GM18499 (cell line): ENCODE data around the gene IGDCC3.
"Not testable (repeated sequence)": the region's sequence is repeated elsewhere in the genome, so short reads cannot be mapped to it uniquely, and the experiment has no call there.

ENCODE experiments used
- ATAC-seq: cut with Tn5 transposase; IDR thresholded peaks from one replicate; pipeline ENCODE4 v1.9.1; 2021; ENCODE audit warnings: moderate number of reproducible peaks; ENCODE audit not compliant: insufficient read depth, unreplicated experiment

Gene IGDCC3

DNA sequence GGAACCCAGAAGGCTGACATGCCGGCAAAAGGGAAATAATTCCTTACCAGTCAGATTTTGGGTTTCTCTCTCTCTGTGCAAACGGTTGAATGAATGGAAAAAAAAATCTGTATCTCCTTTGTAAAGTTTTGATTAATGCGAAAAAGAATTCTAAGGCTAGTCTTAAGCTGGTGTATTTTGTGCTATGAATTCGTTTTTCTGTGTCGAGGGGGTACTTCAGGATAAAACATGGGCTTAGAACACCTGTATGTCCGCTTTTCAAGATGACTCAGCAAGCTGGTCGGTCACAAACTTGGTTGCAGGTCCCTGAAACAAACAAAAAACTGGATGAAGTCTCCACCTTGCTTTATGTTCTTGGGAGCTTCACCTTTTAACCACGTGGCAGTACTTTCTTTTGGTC, 28.5 kb downstream of the IGDCC3 start:
- no peak for ATAC-seq

DNA sequence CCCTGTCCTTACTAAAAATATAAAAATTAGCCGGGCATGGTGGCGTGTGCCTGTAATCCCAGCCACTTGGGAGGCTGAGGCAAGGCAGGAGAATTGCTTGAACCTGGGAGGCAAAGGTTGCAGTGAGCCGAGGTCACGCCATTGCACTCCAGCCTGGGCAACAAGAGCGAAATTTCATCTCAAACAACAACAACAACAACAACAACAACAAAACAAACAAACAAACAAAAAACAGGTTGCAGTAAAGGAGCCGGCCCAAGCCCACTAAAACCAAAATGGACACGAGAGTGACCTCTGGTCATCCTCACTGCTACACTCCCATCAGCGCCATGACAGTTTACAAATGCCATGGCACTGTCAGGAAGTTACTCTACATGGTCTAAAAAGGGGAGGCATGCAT, 30.0 kb downstream of the IGDCC3 start:
- ATAC-seq: not testable (repeated sequence)

DNA sequence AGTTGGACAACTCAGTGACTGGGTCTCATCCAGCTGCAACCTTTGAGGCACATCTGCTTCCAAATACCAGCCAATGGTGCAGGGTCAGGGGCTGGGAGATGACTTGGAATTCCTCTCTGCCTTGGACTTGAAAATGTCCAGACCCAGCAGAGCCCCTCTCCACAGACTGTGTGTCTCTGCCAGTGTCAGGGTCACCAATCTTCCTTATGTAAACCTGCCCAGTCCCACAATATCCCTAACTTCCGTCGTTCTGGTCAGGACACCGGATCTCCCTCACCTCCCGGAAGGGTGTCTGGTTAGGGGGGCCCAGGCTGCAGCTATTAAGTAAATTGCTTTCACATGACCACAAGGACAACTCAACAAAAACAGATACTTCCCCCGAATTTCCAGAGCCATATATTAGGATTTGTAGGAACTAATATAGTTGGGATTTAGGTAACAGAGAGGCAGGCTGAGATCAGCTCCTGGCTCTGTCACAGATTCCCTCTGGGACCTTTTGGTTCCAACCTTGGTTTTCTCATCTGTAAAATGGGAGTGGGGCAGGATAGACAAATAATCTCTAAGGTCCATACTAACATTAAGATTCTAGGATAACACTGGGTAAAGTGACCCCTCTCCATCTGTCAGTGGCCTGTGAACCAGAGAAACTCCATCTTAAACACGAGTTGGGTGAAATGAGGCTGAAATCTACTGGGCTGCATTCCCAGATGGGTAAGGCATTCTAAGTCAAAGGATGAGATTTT, 30.8 kb downstream of the IGDCC3 start:
- ATAC-seq: no peak

DNA sequence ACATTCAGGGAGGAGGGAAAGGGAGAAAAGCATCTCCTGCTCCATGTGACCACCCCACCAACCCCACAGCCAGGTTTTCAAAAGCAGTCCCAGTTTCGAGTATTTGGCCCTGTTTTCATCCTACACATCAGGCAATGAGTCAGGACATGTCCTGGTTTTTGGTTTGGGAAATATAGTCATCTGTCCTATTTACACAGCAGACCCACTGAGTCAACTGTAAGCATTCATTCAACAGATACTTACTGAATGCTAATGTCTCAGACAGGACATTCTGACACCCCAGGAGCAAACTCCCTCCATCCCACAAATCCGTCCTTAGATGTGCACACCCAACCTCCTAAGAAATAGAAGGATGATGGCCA, 32.9 kb downstream of the IGDCC3 start:
- no peak for ATAC-seq

DNA sequence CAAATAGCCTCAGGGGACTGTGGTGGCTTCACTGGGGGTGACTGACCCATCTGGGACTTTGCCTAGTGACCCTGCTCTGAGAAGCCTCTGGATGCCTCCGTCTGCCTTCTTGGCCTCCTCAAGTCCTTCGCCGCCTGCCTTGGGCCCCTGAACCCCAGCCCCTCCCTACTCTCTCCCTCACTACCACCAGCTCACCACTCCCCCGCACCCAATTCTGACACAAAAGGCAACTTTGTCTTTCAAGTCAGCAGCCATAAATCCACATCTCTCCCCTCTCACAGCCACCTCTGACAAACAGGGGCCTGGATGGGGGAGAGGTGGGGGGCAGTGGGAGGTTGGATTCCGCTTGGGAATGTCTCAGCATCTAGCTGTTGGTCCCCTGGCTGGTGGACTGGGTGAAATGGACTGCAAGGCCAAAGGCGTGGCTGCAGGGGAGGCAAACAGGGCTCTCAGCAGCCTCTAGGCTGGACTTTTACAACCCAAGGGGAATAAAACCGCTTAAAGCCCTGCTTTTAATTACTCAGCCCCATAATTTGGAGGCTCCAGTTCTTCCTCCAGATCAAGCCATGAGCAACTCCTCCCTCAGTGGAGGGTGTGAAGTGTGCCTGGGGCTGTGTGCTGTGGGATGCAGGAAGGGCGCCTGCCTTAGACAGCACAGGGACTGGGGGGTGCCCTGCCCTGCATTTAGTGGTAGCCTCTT, 33.4 kb downstream of the IGDCC3 start:
- ATAC-seq: no peak

DNA sequence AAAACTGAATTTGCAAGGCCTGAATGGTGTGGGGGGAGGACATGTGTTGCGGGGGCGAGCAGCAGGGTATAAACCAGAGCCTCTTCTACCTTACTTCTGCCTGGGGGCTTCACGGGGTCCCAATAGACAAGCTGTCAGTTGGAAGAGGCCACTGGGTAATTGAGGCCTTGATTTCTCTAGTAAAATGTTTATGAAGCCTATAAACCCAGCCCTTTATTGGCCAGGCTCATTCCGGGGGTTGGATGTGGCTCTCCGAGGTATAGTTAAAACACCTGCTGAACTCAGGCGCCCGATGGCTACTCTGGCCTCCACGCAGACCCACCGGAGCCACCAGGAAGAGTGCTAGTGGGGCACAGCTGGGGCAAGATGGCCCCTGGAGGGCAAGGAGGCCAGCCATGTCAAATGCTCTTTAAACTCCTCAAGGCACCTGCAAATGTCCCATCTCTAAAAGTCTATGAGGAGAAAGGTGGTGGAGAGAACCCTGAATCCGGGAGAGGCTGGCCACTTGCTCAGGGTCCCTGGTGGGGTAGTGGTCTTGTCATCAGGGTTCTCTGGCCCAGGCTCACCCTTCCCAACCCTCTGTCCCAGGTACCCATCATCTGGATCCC, 34.3 kb downstream of the IGDCC3 start:
- no peak for ATAC-seq

DNA sequence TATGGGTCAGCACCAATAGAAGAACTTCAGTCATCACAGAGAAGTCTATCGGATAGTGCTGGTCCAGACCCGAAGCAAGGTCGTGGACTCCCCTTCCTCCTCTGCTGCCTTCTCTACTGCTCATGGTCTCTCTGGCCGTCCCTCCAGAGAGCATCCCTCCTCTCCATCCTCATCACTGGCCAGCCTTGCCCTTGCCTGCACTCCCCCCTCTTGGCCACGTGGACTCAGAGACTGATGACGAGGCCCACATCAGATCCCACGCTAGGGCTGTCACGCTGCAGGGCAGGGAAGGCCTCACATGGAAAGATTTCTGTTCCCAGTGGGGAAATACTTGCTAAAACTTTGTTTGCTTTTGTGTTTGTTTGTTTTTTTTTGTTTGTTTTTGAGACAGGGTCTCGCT, 35.3 kb downstream of the IGDCC3 start:
- no peak for ATAC-seq

DNA sequence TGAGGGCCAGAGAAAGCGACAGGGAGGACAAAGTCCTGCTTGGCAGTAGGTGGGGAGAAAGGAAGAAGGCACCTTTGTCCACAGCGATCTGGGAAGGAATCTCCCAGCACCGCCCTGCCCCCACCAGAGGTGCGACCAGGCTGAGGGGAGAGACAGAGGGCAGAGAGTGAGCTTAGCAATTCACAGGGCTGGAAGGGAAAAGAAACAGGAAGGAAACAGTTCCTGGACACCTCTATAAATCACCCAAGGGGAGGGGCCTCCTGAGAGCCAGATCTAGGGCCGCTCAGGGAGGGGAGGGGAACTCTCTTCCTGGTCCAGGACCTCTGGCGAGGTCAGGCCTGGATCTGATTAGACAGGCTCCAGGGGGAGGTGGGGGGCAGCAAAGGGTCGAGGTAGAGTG, 37.9 kb downstream of the IGDCC3 start:
- ATAC-seq: no peak

DNA sequence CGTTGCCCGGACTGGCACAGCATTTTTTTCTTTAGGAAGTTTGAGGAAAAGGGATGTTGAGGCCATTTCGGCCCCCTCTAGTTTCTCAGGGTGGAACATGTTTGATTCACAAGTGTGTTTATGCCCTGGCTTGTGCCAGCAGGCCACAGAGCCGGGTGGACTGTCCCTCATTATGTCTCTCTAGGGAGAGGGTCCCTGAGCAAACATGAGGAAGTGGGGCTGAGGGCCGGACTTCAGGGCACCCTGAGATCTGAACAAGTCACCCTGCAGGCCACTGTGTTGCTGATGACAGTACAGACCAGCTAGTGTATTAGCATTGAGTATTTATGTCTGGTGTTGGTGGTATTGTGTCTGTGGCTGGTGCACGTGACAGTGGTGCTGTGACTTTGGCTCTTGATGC, 38.4 kb downstream of the IGDCC3 start:
- ATAC-seq: no peak

DNA sequence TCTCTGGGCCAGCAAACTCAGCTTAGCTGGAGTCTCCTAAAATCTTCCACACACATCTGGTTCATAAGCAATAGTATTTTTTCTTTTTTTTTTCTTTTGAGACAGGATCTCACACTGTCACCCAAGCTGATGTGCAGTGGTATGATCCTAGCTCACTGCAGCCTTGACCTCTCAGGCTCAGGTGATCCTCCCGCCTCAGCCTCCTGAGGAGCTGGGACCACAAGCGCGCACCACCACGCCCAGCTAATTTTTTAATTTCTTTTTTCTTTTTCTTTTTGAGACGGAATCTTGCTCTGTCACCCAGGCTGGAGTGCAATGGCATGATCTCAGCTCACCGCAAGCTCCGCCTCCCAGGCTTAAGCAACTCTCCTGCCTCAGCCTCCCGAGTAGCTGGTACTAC, 39.0 kb downstream of the IGDCC3 start:
- ATAC-seq: no peak

DNA sequence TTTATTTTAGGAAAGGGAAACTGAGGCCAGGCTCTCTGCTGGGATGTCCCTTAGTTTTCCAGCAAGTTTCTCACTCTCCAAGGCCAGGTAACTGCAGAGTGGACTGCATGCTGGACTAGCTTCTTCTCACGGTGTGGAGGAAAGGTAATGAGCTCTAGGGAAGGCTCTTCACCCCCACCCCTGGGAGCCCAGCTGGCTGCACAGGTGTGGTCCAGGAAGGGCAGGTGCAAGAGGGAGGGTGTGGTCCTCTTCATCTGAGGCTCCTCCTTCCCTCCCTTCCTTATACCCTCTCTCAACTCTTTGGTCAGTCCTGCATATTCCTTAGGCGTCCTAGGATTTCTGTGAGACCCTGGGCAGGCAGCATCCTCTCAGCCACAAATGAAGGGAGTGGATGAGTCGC, 39.4 kb downstream of the IGDCC3 start:
- ATAC-seq: no peak

DNA sequence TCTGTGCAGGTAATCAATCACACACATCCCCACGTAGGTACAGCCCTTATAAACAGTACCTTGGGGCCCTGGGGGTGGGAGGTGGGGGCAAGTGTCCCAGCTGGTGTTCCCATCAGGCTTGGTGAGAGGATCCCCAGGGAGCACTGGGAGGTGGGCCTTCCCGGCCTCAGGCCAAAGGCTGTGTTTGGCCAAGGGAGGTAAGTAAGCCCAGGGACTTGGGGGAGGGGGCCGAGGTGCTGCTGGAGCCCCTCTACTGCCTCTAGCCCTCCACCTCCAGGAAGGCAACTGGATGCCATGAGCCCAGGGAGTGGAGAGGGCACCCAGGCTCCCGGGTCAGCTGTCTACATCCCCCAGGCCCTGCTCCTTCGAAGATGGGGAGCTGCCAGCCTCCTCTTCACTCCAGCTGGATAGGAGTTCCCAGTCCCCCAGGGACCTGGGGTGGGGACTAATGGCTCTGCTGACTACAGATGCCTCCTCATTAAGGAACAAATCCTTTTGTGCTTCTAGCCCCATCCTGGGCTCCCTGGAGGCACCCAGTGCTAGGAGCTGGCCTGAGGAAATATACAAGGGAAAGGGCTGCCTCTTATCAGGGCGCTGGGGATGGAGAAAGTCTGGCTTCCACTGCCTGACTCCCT, 40.2 kb downstream of the IGDCC3 start:
- ATAC-seq: no peak

DNA sequence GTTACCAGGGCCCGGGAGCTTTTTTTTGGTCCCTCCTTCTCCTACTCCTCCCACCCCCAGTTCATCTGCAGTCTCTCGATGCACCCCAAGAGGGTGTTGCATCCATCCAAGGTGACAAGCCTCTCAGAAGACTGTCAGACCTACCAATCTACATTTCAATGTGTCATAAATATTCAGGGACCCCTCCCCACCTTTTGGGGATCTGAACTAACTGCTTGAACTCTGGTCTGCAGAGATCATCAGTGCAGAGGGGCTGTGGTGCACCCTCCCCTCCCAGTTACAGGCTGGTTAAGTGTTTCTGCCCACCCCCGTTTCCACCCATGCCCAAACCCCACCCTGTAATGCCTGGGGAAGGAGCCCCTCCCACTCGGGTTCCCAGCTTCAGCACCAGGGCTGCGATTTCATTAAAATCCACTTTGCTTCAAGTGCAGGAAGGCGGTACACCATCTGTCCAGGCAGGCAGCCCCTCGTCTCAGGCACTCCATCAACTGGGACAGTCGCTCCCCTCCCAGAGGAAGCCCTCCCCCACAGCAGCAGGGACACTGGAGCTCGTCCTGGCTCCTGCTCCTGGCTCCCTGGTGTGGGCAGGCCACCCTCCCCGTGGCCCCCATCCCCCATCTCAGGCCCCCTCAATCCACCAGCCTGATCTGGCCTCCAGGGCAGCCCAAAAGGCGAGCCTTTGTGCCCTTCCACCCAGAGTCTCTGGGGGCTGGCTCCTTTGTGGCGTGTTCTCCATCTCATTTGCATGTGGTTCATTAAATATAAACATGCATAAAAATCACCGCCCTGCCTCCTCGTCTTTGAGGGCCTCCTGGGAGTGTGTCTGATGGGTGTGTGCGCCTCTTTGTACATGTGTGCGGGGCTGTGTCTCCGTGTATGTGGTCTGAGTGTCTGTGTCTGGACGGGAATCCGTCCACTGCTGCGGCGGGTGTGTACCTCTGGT, 41.0 kb downstream of the IGDCC3 start:
- no peak for ATAC-seq

DNA sequence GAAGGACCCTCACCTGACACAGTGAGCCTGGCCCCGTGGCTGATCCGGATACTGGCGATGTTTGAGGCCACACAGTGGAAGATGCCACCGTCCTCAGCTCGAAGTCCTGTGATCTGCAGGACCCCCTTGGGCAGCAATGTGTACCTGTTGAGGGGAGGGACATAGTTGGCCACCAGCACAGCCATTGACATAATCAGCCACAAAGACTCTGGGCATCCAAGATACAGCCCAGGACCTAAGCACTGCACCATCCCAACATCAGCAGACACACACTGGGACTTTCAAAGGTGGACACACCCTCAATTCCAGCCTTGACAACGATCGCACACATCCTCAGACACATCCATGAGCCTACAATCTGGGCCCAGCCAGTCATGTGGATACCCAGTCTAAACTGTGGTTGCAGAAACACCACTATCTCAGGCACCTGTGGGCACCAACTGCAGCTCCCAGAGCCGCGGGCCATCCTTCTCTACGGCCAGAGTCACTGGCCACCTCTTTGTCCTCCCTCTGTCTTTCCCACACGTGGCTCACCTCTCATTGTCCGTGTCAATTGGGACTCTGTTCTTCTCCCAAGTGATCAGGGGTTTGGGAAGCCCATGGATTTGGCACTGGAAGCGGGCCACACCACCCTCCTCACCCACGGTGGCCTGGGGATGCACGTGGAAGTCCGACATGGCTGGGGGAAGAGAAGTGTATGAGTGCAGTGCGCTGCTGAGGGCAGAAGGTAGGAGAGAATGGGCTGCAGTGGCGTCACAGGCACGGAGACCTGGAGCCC, 42.3 kb downstream of the IGDCC3 start:
- ATAC-seq: no peak

DNA sequence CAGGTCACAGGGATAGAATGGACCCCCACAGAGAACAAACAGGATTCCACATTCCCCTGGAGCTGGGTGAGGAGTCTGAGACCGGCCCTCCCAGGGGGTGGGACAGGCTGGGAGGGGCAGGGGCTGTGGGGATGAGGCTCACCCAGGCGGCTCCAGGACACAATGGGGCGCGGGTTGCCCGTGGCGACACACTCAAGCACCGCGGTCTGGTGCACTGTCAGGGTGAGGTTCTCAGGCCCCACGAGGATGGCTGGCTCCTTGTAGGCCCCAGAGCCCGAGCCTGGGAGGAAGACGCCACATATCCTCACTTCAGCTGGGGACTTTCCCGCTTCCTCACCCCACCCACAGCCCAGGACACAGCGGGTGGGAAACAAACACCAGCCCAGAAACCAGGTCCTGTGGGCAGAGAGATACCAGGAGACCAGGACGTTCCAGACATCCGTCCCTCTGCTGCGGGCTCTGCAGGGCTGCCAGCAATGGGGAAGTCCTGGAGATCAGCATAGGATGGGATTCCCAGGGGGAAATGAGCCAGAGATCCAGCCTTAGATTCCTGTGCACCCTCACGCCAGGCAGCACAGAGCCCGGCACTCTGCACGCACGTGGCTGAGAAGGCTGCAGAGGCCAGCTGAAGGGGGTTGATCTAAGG, 43.1 kb downstream of the IGDCC3 start:
- no peak for ATAC-seq

DNA sequence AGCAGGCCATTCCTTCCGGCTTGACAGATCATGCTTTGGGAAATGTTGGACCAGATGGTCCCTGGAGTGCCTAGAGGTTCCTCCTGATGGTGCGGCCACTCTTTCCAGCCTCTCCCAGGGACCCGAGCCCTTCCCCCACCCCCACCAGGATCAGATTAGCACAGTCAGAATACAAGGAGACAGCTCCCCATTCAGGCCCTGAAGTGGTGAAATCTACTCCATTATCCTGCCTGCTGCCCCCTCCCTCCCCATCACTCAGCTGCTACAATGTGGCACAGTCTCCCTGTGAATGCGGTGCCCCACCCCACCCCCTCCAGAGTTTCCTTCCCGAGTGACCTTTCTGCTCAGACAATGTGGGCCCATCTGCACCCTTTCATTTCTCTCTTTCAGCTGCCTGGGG, 43.9 kb downstream of the IGDCC3 start:
- no peak for ATAC-seq

DNA sequence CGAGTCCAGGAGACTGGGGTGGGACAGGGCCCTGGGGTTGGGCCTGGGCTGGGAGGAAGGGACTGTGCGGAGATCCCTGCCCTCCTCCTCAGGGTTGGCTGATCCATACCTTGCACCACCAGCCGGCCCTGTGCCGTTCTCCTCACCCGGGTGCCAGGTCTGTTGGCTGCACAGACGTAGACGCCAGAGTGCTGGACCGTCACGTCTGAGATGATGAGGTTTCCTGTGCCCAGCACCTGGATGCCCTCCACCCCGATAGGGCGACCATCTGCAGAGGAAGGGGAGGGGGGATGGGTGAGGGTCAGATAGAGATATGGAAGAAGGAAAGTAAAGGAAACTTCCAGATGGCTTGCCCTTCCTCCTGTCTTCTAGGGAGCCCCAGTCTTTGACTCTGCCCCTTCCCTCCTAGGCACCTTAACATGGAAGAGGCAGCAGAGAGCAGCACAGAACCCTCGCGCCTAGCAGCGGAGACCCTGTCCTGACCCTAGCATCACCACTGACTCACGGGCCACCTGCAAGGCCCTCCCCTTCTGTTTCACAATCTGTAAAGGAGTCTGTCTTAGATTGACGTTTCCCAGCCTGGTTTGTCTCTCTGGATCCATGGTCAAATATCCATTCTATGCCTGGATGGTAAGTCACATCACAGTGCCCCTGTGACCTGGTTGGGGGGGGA, 44.5 kb downstream of the IGDCC3 start:
- ATAC-seq: no peak

DNA sequence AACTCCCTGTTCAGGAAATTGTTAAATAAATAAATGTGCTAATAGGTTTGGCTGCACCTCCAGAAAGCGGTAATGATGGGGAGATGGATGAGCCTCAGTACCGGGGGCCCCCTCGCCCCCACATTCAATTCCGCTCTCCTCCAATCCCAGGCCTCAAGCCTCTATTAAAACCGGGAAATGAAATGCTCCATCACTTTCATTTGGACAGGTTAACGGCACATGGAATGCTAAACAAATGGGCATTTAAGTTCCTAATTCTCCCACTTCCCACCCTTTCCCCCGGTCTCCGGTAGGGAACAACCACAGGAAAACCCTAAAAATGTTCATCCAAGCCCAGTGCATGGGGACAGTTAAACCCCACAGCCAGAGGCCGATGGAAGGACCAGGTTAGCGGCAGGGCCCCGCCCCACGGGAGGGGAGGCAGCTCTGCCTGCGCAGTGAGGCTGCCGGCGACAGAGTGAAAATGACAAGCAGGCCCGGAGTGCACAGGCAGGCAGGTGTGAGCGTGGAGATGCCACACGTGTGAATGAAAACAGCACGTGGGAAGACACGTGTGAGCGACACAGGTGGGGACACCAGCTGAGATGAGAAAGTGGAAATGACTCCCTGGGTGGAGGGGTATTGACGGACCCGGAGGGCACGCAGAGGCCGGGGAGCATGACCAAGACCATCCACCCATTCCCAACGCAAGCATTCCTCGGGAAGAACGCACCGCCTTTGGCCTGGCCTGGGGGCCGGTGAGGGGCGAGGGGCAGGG, 45.2 kb downstream of the IGDCC3 start:
- ATAC-seq: no peak
